HG02588 (cell line): ENCODE data around the gene ACOT6.
"Not testable (repeated sequence)": the region's sequence is repeated elsewhere in the genome, so short reads cannot be mapped to it uniquely, and the experiment has no call there.

Experiments used
- ATAC-seq: cut with Tn5 transposase; IDR thresholded peaks from one replicate; pipeline ENCODE4 v1.9.1; 2021; ENCODE audit warnings: mild to moderate bottlenecking, moderate library complexity; ENCODE audit not compliant: unreplicated experiment

The ACOT6 gene, protein sequence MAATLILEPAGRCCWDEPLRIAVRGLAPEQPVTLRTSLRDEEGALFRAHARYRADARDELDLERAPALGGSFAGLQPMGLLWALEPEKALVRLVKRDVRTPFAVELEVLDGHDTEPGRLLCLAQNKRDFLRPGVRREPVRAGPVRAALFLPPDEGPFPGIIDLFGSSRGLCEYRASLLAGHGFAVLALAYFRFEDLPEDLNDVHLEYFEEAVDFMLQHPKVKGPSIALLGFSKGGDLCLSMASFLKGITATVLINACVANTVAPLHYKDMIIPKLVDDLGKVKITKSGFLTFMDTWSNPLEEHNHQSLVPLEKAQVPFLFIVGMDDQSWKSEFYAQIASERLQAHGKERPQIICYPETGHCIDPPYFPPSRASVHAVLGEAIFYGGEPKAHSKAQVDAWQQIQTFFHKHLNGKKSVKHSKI

DNA sequence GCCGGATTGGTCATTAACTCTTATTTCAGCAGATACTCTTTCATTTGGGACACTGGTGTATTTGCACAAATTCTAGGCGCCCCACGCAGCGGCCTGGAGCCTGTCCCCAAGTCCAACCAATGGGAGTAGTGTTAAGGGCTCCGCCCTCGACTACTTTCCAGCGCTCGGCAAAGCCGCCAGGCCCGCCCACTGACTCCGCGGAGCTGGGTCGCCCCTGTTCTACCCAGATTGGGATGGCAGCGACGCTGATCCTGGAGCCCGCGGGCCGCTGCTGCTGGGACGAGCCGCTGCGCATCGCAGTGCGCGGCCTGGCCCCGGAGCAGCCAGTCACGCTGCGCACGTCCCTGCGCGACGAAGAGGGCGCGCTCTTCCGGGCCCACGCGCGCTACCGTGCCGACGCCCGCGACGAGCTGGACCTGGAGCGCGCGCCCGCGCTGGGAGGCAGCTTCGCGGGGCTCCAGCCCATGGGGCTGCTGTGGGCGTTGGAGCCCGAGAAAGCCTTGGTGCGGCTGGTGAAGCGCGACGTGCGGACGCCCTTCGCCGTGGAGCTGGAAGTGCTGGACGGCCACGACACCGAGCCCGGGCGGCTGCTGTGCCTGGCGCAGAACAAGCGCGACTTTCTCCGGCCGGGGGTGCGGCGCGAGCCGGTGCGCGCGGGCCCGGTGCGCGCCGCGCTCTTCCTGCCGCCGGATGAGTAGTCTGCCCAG, at the start of gene ACOT6:
Gene ACOT6, plus strand, starts transcription at position 179 of the 707 bp plus-strand sequence. Its CDS starts 55 bp downstream, at position 234.
- peak; percentile 62 for ATAC-seq

GRCh38 chr14:73562696-73563095, 49.6 kb upstream of the ACOT6 start:
- not testable (repeated sequence) for ATAC-seq

DNA sequence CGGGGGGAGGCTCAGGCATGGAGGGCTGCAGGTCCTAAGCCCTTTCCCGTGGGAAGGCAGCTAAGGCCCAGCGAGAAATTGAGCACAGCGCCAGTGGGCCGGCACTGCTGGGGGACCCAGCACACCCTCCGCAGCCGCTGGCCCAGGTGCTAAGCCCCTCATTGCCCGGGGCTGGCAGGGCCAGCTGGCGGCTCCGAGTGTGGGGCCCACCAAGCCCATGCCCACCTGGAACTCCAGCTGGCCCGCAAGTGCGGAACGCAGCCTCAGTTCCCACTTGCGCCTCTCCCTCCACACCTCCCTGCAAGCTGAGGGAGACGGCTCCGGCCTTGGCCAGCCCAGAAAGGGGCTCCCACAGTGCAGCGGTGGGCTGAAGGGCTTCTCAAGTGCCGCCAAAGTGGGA, 45.9 kb upstream of the ACOT6 start:
- ATAC-seq = not testable (repeated sequence)

GRCh38 chr14:73566935-73567334, 45.4 kb upstream of the ACOT6 start:
- not testable (repeated sequence) for ATAC-seq

GRCh38 chr14:73567358-73567757, 45.0 kb upstream of the ACOT6 start:
- ATAC-seq = no peak

- ATAC-seq = no peak
Observed at GRCh38 chr14:73567951-73568885, 44.1 kb upstream of the ACOT6 start.

GRCh38 chr14:73568886-73569184, 43.5 kb upstream of the ACOT6 start:
- ATAC-seq = not testable (repeated sequence)

DNA sequence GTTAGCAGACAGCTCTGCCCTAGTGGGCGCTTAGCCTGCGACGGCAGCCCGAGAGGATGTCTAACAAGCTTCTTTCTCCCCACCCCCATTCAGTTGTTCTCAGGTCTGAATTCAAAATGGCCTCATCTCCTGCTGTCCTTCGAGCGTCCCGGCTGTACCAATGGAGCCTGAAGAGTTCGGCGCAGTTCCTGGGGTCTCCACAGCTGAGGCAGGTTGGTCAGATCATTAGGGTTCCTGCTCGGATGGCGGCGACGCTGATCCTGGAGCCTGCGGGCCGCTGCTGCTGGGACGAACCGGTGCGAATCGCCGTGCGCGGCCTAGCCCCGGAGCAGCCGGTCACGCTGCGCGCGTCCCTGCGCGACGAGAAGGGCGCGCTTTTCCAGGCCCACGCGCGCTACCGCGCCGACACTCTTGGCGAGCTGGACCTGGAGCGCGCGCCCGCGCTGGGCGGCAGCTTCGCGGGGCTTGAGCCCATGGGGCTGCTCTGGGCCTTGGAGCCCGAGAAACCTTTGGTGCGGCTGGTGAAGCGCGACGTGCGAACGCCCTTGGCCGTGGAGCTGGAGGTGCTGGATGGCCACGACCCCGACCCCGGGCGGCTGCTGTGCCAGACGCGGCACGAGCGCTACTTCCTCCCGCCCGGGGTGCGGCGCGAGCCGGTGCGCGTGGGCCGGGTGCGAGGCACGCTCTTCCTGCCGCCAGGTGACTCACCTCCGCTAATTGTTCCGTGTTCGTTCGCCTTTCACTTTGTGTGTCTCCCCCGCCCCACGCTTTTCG, 42.9 kb upstream of the ACOT6 start, which contains the start of gene ACOT2:
Gene ACOT2, plus strand, starts transcription at position 29 of the 774 bp plus-strand sequence. Its CDS starts 28 bp downstream, at position 57.
- ATAC-seq = peak; percentile 59

- ATAC-seq = peak; percentile 50
Observed at GRCh38 chr14:73570913-73571312, 41.4 kb upstream of the ACOT6 start.

GRCh38 chr14:73573034-73573433, 39.3 kb upstream of the ACOT6 start:
- not testable (repeated sequence) for ATAC-seq

DNA sequence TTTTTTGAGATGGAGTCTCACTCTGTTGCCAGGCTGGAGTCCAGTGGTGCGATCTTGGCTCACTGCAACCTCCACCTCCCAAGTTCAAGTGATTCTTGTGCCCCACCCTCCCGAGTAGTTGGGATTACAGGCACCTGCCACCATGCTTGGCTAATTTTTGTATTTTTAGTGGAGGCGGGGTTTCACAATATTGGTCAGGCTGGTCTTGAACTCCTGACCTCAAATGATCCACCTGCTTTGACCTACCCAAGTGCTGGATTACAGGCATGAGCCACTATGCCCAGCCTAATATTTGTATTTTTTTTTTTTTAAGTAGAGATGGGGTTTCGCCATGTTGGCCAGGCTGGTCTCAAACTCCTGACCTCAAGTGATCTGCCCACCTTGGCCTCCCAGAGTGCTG, 38.6 kb upstream of the ACOT6 start:
- ATAC-seq = not testable (repeated sequence)

GRCh38 chr14:73574251-73574650, 38.1 kb upstream of the ACOT6 start:
- not testable (repeated sequence) for ATAC-seq

GRCh38 chr14:73576391-73576790, 35.9 kb upstream of the ACOT6 start:
- no peak for ATAC-seq

- ATAC-seq = not testable (repeated sequence)
Observed at GRCh38 chr14:73577214-73577613, 35.1 kb upstream of the ACOT6 start.

- ATAC-seq = not testable (repeated sequence)
Observed at GRCh38 chr14:73582102-73582979, 30.0 kb upstream of the ACOT6 start.

- ATAC-seq = no peak
Observed at GRCh38 chr14:73588695-73589094, 23.6 kb upstream of the ACOT6 start.

DNA sequence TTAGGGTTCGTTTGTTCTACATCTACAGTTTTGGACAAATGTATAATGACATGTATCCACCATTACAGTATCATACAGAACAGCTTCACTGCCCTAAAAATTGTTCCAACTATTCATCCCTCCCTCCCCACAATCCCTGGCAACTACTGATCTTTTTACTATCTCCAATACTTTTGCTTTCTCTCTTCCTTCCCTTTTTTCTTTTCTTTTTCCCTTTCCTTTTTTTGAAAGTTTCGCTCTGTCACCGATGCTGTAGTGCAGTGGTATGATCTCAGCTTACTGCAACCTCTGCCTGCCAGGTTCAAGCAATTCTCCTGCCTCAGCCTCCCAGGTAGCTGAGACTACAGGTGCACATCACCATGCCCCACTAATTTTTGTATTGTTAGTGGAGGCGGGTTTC, 23.2 kb upstream of the ACOT6 start:
- no peak for ATAC-seq

DNA sequence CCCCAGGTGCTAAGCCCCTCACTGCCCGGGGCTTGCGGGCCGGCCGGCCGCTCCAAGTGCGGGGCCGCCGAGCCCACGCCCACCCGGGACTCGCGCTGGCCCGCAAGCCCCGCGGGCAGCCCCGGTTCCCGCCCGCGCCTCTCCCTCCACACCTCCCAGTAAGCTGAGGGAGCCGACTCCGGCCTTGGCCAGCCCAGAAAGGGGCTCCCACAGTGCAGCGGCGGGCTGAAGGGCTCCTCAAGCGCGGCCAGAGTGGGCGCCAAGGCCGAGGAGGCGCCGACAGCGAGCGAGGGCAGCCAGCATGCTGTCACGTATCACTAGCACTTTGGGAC, 21.7 kb upstream of the ACOT6 start:
- ATAC-seq = not testable (repeated sequence)

GRCh38 chr14:73591690-73592449, 20.4 kb upstream of the ACOT6 start, which contains the start of gene ACOT4:
TSS of gene ACOT4 (plus strand) at chr14:73591873. CDS start at chr14:73591960, 87 bp downstream.
- ATAC-seq = peak; percentile 60
